ENCODE results near the gene CUL3. TPM values are rescaled to one million over a fixed set of nuclear protein-coding genes. Genes with fewer than 3 reads are reported as not detected.

Gene CUL3
- total RNA-seq, 1 donor from 2014 or later = 95.5 TPM

DNA sequence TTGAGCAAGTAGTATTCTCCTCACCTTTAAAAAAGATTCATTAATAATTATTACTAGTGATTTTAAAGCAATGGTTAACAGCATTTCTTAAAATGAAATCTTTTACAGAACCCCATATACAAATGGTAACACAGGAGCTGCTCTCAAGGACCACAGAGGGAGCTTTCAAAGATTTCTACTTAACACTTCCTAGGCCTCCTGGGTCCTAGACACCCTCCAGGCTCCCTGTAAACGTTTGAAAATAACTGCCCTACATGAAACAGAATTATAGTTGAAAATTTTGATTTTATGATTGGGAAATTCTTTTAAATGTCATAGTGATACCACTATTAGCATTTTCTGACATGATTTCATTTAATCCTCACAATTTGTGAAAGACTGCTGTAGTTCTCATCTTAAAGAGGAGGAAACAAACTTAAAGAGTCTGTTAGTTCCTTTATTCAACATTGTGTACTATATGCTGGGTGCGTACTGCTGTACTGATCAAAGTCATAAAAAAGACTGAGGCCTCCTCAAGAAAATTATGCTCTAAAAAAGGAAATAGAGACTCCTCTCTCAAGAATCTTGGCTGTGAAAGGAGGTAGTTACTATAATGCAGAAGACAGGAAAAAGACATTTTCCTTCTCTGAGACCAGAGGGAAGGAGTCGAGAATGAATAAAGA, 10.6 kb downstream of the CUL3 start:
- Histone ChIP-seq H4K20me1 (ENCODE audit: insufficient read depth, low read length) (peaks cover 96% of the 10 kb centered on the region), H3K4me1 (ENCODE audit: insufficient read depth, low read length) (no peaks in the 10 kb centered on the region), H3K9ac (ENCODE audit: low read length) (no peak overlapping the region), H3K27ac (ENCODE audit: low read depth, low read length) (no peak overlapping the region), H3K27me3 (ENCODE audit: insufficient read depth, low read length) (no peaks in the 10 kb centered on the region), H3K79me2 (ENCODE audit: insufficient read depth, low read length) (peaks cover 100% of the 10 kb centered on the region), H3K4me3 (ENCODE audit: insufficient read depth, low read depth, low read length) (no peak overlapping the region), H3K36me3 (ENCODE audit: insufficient read depth, low read length) (no peaks in the 10 kb centered on the region), H3K9me3 (ENCODE audit: insufficient read depth, low read depth, low read length) (no peaks in the 10 kb centered on the region), H2AFZ (ENCODE audit: low read depth, low read length) (no peak overlapping the region), H3K4me2 (ENCODE audit: low read length) (no peak overlapping the region)
- Mint-ChIP-seq H3K4me3 (ENCODE audit: unreplicated experiment) (no peak overlapping the region), H3K4me1 (ENCODE audit: low read depth, unreplicated experiment) (peaks cover 46% of the 10 kb centered on the region), H3K36me3 (ENCODE audit: low read depth, unreplicated experiment) (no peaks in the 10 kb centered on the region), H3K9me3 (ENCODE audit: unreplicated experiment) (no peaks in the 10 kb centered on the region), H3K27ac (ENCODE audit: unreplicated experiment) (no peak overlapping the region), H3K27me3 (ENCODE audit: low read depth, unreplicated experiment) (no peaks in the 10 kb centered on the region)
- FAIRE-seq (no peak), DNase-seq (ENCODE audit: low read depth) (no peak)
- no peak for TF ChIP-seq CTCF (IDR thresholded peaks at IDR 0.05; ENCODE audit: insufficient read depth, low read depth, low read length)
- TF ChIP-seq EZH2 (IDR thresholded peaks at IDR 0.05; ENCODE audit: insufficient read depth, low read length) = no peak

- Histone ChIP-seq H4K20me1 (ENCODE audit: insufficient read depth, low read length) (peaks cover 94% of the 10 kb centered on the region), H3K9me3 (ENCODE audit: insufficient read depth, low read depth, low read length) (no peaks in the 10 kb centered on the region), H3K4me3 (ENCODE audit: insufficient read depth, low read depth, low read length) (no peak overlapping the region), H3K9ac (ENCODE audit: low read length) (no peak overlapping the region), H3K4me2 (ENCODE audit: low read length) (no peak overlapping the region), H3K79me2 (ENCODE audit: insufficient read depth, low read length) (peaks cover 100% of the 10 kb centered on the region), H3K36me3 (ENCODE audit: insufficient read depth, low read length) (no peaks in the 10 kb centered on the region), H2AFZ (ENCODE audit: low read depth, low read length) (no peak overlapping the region), H3K4me1 (ENCODE audit: insufficient read depth, low read length) (no peaks in the 10 kb centered on the region), H3K27me3 (ENCODE audit: insufficient read depth, low read length) (no peaks in the 10 kb centered on the region), H3K27ac (ENCODE audit: low read depth, low read length) (no peak overlapping the region)
- TF ChIP-seq EZH2 (IDR thresholded peaks at IDR 0.05; ENCODE audit: insufficient read depth, low read length) (no peak), CTCF (IDR thresholded peaks at IDR 0.05; ENCODE audit: insufficient read depth, low read depth, low read length) (no peak)
- FAIRE-seq = no peak
- Mint-ChIP-seq H3K27me3 (ENCODE audit: low read depth, unreplicated experiment) (no peaks in the 10 kb centered on the region), H3K4me1 (ENCODE audit: low read depth, unreplicated experiment) (peaks cover 46% of the 10 kb centered on the region), H3K27ac (ENCODE audit: unreplicated experiment) (no peak overlapping the region), H3K4me3 (ENCODE audit: unreplicated experiment) (peak overlapping the region; percentile 34), H3K9me3 (ENCODE audit: unreplicated experiment) (no peaks in the 10 kb centered on the region), H3K36me3 (ENCODE audit: low read depth, unreplicated experiment) (no peaks in the 10 kb centered on the region)
- DNase-seq (ENCODE audit: low read depth) = no peak
Observed at GRCh38 chr2:224573724-224574123, 11.4 kb downstream of the CUL3 start.

- Histone ChIP-seq H3K36me3 (ENCODE audit: insufficient read depth, low read length) (no peaks in the 10 kb centered on the region), H3K9me3 (ENCODE audit: insufficient read depth, low read depth, low read length) (no peaks in the 10 kb centered on the region), H3K27ac (ENCODE audit: low read depth, low read length) (no peak overlapping the region), H3K4me3 (ENCODE audit: insufficient read depth, low read depth, low read length) (no peak overlapping the region), H3K27me3 (ENCODE audit: insufficient read depth, low read length) (no peaks in the 10 kb centered on the region), H3K4me2 (ENCODE audit: low read length) (no peak overlapping the region), H3K4me1 (ENCODE audit: insufficient read depth, low read length) (no peaks in the 10 kb centered on the region), H3K79me2 (ENCODE audit: insufficient read depth, low read length) (peaks cover 99% of the 10 kb centered on the region), H4K20me1 (ENCODE audit: insufficient read depth, low read length) (peaks cover 94% of the 10 kb centered on the region), H3K9ac (ENCODE audit: low read length) (no peak overlapping the region), H2AFZ (ENCODE audit: low read depth, low read length) (no peak overlapping the region)
- Mint-ChIP-seq H3K4me3 (ENCODE audit: unreplicated experiment) (no peak overlapping the region), H3K9me3 (ENCODE audit: unreplicated experiment) (no peaks in the 10 kb centered on the region), H3K27me3 (ENCODE audit: low read depth, unreplicated experiment) (no peaks in the 10 kb centered on the region), H3K4me1 (ENCODE audit: low read depth, unreplicated experiment) (peaks cover 54% of the 10 kb centered on the region), H3K27ac (ENCODE audit: unreplicated experiment) (no peak overlapping the region), H3K36me3 (ENCODE audit: low read depth, unreplicated experiment) (no peaks in the 10 kb centered on the region)
- TF ChIP-seq EZH2 (IDR thresholded peaks at IDR 0.05; ENCODE audit: insufficient read depth, low read length) = no peak
- TF ChIP-seq CTCF (IDR thresholded peaks at IDR 0.05; ENCODE audit: insufficient read depth, low read depth, low read length) = no peak
- DNase-seq (ENCODE audit: low read depth) (no peak), FAIRE-seq (no peak)
Observed at GRCh38 chr2:224572338-224572737, 12.8 kb downstream of the CUL3 start.

Data from astrocyte (in vitro differentiated cells and primary cell).